ENCODE data around the gene GFI1B.
"Not testable (repeated sequence)": the region's sequence is repeated elsewhere in the genome, so short reads cannot be mapped to it uniquely, and the experiment has no call there.

Gene GFI1B

DNA sequence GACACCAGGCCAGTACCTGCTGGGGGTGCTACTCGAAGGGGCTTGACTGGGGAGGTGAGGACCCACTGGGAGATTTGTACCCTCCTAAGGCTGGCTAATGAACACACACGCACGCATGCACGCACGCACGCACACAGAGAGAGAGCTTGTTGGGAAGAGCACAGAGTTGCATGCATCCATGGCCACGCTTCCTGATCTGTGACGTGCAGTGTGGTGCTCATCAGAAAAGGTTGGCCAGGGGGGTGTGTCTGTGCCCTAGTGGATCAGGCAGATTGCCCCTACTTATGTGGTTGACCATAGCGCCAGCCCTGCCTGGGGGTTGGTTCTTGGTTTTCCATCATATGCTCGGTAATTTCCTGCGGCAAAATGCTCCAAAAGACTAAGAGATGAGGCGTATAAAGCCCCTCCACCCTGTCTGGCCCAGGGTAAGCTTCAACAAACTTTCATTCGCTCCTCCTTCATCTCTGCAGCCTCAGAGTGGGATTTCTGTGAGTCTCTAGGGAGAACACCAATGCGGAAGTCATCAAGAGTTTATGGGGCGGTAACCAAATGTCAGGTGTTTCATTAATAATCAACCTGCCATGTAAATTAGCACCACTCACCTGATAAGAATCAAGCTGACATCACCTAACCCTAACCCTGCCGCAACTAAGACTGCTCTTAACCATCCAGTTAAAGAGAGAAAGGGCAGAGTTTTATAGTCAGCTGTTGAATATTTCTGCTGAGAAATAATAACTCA, 8.0 kb upstream of the GFI1B start:
- no peak for DNase-seq

DNA sequence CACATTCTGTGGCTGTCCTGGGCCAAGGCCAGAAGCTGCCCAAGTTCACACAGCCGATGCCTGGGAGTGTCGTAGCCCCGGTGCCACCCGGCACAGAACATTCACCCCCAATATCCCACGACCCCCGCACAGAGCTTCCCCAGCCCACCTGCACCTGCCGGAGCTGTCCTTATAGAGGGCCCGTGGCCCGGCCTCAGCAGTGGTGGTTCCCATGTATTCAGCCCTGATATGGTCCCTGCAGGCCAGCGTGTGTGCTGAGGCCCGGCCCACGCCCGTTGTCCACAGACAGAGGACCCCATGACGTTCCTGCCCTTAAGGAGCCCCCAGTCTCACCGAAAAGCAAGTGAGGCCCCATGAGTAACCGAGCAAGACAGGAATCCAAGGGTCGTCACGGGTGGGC, 5.3 kb upstream of the GFI1B start:
- no peak for DNase-seq

DNA sequence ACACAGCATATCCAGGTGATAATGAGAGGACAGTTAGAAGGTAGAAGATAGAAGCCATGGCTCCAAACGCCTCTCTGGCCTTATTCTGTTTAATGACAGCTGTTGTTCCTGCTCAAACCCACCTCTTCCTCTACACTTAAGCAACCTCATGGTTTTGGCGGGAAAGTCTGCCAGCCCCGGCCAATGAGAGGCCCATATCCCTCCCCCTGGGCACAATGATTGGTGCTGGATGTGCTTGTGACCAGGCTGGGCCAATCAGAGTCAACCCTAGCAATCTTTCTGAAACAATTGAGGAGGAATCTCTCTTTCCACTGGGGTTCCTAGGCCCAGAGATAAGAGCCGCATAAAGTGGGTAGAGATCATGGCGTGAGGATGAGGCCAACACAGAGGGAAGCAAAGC, 4.8 kb upstream of the GFI1B start:
- no peak for DNase-seq

DNA sequence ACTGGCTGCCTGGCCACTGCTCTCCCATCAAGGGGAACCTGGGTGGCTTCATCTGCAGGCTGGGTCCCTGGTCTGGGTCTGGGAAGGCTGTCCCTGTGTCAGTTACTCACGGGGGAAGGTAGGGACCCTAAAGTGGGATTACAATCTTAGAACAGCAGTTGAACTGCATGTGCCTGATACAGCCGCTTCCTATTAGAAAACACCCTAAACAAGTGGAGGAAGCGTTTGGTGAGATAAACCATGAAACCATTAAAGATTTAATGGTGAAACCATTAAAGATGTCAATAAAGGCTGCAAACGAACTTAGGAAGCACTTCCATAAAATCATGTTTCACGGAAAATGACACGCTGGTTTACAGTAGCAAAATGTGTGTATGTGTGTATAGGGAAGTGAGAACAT, 2.5 kb upstream of the GFI1B start:
- DNase-seq = no peak

DNA sequence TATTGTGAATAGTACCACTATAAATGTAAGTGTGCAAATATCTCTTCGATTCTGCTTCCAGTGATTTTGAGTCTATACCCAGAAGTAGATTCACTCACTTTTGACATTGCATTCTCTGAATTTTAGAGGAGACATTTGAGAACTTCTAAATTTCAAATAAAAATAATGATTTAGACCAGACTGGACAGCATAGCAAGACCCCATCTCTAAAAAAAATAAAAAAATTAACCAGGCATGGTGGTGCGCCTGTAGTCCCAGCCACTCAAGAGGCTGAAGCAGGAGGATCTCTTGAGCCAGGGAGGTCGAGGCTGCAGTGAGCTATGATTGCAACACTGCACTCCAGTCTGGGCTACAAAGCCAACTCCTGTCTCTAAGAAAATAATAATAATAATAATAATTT, 1.9 kb upstream of the GFI1B start:
- DNase-seq = no peak

DNA sequence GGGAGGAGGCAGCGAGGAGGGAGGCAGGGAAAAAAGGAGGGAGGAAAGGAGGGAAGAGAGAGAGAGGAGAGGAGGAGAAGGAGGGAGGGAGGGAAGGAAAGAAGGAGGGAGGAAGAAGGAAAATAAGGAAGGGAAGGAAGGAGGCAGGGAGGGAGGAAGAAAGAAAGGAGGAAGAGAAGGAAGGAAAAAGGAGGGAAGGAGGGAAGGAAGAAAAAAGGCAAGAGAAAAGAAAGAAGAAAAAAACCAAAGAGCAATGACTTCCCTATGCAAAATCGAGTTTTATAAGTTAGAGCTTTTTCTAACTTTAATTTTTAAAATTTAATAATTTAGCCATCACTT, 413 bp upstream of the GFI1B start:
- DNase-seq = no peak

DNA sequence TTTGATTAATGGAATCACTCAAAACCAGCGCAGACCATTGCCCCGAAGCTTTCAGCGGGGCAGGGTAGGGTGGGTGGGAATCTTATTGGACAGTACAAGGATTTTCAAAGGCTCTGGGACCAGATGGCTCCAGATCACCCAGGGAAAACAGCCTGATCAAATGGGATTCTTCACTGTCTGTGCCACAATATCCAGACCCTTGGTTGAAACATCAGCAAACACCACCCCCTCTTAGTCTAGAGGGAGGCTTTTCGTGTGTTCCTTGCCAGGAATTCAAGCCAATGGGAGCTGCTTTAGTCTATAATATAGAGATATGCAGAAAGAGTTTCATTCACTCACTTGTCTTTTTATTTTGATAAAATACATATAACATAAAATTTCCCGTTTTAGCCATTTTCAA, 1.7 kb downstream of the GFI1B start:
- DNase-seq = no peak

DNA sequence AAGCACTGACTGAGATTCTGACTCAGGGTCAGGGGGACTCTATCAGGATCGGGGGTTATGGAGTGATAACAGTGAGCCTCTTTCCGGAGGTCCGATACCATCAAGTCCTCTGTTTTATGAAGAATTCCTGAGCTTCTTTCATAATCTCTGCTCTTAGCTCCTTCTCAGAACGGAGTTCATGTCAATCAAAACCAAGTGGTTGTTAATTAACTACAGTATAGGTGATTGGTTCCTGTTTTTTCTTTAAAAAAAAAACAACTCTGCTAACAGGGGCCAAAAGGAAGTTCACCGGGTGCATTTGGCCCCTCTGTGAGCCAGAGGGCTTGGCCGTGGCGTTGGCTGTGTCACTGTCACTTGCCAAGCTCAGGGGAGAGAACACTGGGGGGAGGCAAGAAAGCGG, 4.0 kb downstream of the GFI1B start:
- DNase-seq = no peak

DNA sequence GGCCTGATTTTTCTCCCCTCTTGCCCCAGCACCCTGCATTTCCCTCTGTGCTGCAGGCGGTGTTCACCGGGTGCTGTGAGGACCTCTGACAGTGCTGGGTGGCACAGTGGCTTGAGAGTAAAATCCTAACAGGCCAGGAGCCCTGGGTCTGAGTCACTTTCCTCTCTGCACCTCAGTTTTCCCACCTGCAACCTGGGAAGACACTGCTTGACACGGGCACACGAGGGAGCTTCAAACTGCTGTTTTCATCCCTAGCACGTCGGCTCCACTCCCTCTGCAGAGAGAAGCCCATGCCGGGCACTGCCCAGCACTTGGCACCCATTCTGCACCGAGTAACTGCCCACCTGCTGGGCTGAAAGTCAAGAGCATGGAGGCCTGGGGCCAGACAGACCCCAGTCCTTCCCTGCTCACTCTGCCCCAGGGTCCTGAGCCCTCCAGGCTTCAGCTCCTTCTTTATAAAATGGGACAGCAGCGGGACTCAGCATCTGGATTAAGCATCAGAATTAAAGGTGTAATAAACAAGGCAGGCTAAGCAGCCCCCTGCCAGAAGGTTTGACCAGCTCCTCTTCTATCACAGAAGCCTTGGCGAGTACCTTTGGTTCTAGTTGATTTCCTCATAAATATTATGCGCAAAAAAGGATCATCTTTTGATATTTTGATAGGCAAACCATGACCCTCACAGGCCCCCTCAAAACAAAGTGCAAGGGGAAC, 5.2 kb downstream of the GFI1B start:
- DNase-seq = no peak

DNA sequence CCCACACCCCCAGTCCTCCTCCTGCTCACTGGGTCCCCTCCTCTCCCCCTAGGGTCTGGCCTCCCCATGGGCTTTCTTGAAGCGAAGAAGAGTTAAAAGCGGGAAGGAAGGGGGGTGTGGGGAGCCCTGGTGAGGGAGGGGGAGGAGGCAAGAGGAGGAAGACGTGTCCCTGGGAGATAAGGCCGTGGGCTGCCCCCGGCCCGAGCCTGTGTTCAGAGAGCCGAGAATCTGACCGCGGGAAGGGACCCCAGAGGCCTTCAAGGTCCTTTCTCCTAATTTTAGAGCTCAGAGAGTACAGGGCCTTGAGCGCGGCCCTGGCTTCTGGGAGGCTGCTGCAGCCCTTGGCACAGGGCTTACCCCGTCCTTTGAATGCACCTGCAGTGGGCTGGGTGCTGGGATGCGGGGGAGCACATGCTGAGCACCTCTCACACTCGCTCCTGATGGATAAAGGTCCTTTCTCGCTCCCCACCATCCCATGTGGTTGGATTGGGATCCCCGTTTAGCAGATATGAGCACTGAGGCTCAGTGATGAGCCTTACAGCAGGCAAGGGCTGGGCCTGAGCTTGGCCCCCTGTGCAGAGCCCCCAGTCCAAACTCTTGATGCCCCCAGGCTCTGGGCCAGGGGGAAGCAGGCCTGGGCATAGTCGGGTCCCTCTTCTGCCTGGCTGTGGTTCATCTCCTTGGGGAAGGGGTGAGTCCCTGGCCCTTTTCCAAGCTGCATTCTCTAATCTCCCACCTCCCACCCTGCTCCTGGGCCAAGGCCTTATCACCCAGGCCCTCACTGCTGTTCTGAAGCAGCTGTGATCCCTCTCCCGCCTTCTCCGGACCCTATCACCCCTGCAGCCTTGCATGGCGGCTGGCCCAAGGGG, 5.9 kb downstream of the GFI1B start:
- DNase-seq = no peak

DNA sequence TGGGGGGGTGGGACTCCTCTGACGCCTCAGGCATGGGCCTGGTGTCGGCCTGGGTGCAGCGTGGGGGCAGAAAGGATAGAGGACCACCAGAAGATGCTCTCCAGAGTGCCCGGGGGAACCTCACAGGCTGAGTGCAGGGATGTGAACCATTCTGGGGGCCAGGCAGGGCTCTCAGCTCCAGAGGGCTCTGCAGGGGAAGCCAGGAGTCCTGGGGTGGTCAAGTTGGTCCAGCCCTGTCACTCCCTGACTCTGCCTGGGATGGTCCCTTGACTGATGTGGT, 6.5 kb downstream of the GFI1B start:
- DNase-seq = no peak

DNA sequence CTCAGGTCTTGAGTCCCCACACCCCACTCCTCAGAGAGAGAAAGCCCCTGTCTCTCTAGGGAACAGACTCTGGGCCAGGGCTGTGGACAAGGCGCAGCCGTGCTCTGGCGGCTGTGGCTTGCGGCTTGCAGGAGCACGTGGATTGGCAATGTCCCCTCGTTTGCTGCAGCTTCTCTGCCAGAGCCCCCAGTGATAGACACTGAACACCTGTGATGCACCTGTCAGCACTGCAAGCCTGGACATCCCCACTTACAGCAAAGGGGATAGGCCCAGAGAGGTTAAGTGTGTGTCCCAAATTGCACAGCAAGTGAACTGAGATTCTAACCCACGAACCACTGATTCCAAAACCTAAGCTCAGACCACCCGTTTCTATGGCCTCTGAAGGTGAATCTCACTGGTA, 7.0 kb downstream of the GFI1B start:
- DNase-seq = no peak

DNA sequence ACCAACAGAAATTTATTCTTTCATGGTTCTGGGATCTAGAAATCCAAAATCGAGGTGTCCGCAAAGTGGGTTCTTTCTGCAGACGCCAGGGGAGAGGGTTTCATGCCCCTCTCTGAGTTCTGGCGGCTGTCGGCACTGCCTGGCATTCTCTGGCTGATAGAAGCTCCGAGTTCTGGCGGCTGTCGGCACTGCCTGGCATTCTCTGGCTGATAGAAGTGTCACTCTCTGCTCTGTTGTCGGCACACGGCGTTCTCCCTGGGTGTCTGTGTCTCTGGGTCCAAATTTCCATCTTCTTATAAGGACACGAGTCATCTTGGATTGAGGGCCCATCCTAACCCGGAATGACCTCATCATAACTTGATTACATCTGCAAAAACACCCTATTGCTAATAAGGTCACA, 7.6 kb downstream of the GFI1B start:
- DNase-seq = no peak

DNA sequence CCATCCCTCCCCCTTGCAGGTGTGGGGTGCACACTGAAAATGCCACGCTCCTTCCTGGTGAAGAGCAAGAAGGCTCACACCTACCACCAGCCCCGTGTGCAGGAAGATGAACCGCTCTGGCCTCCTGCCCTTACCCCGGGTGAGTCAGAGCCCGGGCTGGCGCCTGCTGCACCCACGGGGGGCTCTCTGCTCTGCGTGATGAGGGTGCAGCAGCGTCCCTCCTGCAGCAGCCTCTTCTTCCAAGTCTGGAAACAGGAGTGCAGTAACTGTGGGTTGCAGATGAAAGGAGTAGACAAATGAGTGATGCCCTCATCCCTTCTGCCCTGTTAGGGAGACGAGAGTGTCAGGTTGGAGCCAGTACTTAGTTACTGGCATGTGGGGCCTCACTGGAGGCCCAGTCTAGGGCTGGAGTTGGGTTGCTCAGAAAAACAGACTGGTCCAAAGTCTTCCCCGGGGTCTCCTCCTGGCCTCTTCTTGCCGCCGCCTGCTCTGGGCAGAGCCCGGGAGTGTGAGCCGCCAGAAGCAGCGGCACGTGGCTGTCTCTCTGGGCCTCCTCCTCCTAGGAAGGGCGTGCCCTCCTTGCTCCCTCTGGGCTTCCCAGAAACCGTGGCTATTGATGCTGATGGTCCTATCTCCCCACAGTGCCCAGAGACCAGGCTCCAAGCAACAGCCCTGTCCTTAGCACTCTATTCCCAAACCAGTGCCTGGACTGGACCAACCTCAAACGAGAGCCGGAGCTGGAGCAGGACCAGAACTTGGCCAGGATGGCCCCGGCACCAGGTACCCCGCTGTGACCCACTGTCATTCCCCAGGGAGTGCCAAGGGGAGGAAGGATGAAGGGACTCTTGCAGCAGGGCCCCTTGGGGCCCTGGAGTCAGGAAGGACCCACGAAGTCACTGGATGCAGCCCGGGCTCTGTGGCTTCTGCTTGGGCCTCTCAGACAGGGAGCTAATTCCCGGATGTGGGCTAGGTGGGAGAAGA, 8.4 kb downstream of the GFI1B start:
- DNase-seq = no peak

DNA sequence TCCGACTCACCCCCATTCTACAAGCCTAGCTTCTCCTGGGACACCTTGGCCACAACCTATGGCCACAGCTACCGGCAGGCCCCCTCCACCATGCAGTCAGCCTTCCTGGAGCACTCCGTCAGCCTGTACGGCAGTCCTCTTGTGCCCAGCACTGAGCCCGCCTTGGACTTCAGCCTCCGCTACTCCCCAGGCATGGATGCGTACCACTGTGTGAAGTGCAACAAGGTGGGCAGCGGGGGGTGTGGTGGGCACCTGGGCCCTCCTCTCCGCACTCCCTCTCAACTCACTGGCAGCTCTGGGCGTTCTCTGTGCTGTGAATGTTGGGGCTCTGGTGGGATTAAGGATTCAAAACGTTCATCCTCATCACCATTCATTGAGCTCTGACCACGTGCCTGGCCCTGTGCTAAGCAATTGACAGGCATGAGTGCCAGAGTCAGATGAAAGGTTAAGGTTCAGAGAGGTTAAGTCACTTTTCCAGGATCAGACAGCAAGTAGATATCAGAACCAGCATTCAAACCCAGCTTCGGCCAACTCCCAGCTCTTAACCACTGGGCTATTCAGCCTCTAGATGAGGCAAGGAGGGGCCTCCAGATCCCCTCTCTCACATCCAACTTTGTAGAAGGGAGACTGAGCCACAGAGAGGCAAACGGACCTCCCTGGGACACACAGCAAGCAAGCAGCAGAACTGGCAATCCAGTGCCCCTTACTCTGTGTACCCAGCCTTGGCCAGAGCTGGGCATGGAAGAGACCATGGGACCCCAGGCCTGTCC, 9.9 kb downstream of the GFI1B start:
- no peak for DNase-seq

DNA sequence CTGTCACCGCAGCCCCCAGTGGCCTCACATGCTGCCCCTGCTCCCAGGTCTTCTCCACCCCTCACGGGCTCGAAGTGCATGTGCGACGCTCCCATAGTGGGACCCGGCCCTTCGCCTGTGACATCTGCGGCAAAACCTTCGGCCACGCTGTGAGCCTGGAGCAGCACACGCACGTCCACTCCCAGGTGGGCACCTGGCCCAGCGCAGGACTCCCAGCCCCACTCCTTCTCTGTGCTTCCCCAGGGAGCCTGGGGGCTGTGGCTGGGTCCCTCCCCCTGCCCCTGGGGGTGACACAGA, 10.5 kb downstream of the GFI1B start:
- DNase-seq = no peak

DNA sequence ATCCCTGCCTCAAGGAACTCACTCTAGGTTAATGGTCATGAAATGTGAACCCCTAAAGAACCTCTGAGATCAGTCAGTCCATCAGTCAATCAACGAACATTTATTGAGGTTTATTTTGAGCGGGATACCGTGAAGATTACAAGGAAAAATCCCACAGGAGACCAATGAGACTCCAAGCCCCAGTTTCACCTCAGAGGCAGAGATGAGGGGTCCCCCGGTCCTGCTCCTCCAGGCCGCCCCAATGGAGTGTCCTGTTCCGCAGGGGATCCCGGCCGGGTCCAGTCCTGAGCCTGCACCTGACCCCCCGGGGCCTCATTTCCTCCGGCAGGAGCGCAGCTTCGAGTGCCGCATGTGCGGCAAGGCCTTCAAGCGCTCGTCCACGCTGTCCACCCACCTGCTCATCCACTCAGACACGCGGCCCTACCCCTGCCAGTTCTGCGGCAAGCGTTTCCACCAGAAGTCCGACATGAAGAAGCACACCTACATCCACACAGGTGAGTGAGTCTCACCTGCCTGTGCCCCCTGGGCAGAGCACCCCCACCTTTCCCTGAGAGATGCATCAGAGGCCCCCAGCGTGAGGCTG, 11.0 kb downstream of the GFI1B start:
- DNase-seq = no peak

DNA sequence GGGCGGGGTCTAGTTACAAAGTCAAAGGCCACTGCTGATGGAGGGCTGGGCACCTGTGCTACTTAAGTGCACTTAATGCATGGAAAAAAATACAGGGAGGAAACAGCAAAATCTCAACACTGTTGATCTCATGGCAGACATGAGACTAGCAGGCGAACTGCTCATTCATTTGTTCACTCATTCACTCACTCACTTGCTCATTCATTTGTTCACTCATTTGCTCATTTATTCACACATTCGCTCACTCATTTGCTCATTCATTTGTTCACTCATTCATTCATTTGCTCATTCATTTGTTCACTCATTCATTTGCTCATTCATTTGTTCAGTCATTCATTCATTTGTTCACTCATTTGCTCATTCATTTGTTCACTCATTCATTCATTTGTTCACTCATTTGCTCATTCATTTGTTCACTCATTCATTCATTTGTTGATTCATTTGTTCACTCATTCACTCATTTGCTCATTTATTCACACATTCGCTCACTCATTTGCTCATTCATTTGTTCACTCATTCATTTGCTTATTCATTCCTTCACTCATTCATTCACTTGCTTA, 11.6 kb downstream of the GFI1B start:
- not testable (repeated sequence) for DNase-seq

DNA sequence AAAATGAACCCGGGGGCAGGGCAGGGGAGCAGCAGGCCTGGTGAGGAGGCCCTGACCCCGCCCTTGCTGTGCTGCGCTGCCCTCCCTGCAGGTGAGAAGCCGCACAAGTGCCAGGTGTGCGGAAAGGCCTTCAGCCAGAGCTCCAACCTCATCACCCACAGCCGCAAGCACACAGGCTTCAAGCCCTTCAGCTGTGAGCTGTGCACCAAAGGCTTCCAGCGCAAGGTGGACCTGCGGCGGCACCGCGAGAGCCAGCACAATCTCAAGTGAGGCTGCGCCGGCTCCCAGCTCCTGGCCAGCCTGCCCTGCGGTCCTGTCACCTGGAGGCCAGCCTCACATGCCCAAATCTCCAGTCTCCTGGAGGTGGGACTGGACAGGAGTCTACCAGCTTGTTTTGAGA, 12.3 kb downstream of the GFI1B start:
- no peak for DNase-seq

DNA sequence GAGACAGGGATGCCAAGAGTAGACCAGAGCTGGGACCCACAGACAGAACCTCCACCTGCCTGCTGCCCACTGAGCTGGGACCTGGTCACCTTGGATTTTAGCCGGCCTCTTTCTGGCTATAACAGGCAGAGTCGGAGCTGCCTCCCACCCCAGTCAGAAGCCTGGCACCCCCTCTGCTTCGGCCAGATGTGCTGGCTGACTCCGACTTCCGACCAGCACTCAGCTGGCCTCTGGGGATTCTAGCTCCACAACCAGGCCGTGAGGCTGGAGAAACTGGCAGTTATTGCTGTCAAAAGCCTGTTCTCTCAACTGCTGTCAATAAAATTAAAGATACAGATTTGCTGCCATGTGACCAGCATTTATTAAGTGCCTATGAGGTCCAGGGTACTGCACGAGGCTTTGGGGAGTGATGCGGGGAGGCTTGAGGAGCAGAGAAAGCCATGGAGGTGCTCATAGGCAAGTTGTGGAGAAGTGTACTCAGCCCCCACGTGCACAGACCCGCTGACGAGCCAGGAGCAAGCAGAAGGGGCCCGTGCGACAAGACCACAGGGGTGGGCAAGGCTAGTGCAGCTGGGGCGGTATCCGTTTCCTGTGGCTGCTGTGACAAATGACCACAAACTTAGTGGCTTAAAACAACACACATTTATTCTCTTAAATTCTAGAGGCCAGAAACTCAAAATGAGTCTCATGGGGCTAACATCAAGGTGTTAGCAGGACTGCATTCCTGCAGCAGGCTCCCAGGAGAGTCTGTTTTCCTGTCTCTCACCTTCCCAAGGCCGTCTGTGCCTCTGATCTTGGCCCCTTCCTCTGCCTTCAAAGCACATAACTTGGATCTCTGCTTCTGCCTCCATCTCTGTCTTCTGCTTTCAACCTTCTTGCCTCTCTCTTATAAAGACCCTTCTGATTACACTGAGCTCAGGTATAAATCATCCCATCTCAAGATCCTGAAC, 13.1 kb downstream of the GFI1B start:
- no peak for DNase-seq

Measured in activated CD4-positive, alpha-beta T cell treated with anti-CD3 and anti-CD28 coated beads, Interleukin-2, amount 50 U/mL, for 4 hours (primary cell).